ENCODE results near the gene RARRES1. TPM values are rescaled to one million over a fixed set of nuclear protein-coding genes. Genes with fewer than 3 reads are reported as not detected.
"Not testable (repeated sequence)": the region's sequence is repeated elsewhere in the genome, so short reads cannot be mapped to it uniquely, and the experiment has no call there.

The RARRES1 gene
- total RNA-seq, 1 donor from 2014 or later = 0.95 TPM

DNA sequence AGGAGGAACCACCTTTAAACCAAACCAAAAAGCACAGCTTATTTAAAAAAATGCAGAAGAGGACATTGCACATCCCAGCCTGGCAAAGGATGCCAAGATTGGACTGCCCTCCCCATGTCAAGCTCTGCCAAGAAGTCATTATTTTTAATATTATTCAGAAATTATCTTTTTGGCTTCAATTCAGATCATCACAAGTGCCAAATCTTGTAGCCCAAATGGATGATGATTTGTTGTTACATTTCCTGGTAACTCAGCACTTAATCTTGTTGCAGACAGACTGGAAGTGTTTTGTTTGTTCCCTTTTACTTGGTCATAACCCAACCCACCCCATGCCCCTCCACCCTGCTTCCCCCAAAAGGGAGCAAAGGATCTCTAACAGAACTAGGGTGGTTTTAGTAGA is 31.7 kb downstream of the RARRES1 start:
- Mint-ChIP-seq H3K27me3 (ENCODE audit: low read depth) (no peaks in the 10 kb centered on the region), H3K36me3 (ENCODE audit: low read depth) (peaks cover 2% of the 10 kb centered on the region), H3K4me1 (ENCODE audit: low read depth) (peaks cover 34% of the 10 kb centered on the region), H3K4me3 (ENCODE audit: unreplicated experiment) (no peak overlapping the region), H3K27ac (ENCODE audit: unreplicated experiment) (peak overlapping the region; percentile 3), H3K9me3 (ENCODE audit: low read depth) (no peaks in the 10 kb centered on the region)
- TF ChIP-seq, protein P1, sequence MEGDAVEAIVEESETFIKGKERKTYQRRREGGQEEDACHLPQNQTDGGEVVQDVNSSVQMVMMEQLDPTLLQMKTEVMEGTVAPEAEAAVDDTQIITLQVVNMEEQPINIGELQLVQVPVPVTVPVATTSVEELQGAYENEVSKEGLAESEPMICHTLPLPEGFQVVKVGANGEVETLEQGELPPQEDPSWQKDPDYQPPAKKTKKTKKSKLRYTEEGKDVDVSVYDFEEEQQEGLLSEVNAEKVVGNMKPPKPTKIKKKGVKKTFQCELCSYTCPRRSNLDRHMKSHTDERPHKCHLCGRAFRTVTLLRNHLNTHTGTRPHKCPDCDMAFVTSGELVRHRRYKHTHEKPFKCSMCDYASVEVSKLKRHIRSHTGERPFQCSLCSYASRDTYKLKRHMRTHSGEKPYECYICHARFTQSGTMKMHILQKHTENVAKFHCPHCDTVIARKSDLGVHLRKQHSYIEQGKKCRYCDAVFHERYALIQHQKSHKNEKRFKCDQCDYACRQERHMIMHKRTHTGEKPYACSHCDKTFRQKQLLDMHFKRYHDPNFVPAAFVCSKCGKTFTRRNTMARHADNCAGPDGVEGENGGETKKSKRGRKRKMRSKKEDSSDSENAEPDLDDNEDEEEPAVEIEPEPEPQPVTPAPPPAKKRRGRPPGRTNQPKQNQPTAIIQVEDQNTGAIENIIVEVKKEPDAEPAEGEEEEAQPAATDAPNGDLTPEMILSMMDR (IDR thresholded peaks at IDR 0.05) = no peak
- no peak for DNase-seq (ENCODE audit: low spot score)

DNA sequence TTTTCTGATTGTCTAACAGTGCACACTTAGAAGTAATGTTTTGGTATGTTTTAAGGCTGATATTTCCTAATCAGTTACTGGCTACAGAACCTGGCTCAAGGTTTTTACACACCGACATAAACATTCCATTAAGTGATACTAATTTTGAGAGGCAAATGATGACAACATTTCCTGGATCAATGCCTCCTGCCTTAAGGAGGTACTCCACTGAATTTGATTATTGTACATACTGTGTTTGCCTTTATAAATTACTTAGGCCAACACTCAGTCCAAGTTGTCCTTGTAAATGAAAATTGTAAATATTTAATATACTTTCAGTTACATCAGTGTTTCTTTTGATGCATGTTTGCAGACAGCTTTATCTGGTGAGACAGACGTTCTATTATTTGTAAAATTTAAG is 35.6 kb downstream of the RARRES1 start:
- Mint-ChIP-seq H3K4me3 (ENCODE audit: unreplicated experiment) (no peak overlapping the region), H3K9me3 (ENCODE audit: low read depth) (no peaks in the 10 kb centered on the region)
- TF ChIP-seq, protein P1 (IDR thresholded peaks at IDR 0.05) = no peak

DNA sequence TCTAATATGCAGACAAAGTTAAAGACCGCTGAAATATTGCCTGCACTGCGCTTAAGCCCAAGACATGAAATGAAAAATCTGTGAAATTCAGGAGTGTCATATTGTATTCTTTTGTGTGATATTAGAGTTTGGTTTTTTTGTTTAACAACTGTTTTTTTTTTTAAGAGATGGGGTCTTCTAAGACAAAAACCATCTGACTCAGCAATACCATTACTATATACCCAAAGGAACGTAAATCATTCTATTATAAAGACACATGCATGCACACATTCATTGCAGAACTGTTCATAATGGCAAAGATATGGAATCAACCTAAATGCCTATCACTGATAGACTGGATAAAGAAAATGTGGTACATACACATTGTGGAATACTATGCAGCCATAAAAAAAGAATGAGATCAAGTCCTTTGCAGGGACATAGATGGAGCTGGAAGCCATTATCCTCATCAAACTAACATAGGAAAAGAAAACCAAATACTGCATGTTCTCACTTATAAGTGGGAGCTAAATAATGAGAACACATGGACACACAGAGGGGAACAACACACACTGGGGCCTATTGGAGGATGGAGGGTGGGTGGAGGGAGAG is 38.3 kb downstream of the RARRES1 start:
- not testable (repeated sequence) for H3K4me1 Mint-ChIP-seq (ENCODE audit: low read depth); H3K4me3 Mint-ChIP-seq (ENCODE audit: unreplicated experiment); DNase-seq (ENCODE audit: low spot score); H3K9me3 Mint-ChIP-seq (ENCODE audit: low read depth); H3K27ac Mint-ChIP-seq (ENCODE audit: unreplicated experiment); H3K27me3 Mint-ChIP-seq (ENCODE audit: low read depth)
- H3K36me3 Mint-ChIP-seq (ENCODE audit: low read depth) = peaks cover 16% of the 10 kb centered on the region

More for the DNA sequence above, 35.6 kb downstream of the RARRES1 start:
- H3K4me1 Mint-ChIP-seq (ENCODE audit: low read depth) = peaks cover 9% of the 10 kb centered on the region
- DNase-seq (ENCODE audit: low spot score) = no peak
- no peak overlapping the region for H3K27ac Mint-ChIP-seq (ENCODE audit: unreplicated experiment)
- peaks cover 7% of the 10 kb centered on the region for H3K36me3 Mint-ChIP-seq (ENCODE audit: low read depth)
- H3K27me3 Mint-ChIP-seq (ENCODE audit: low read depth) = no peaks in the 10 kb centered on the region

DNA sequence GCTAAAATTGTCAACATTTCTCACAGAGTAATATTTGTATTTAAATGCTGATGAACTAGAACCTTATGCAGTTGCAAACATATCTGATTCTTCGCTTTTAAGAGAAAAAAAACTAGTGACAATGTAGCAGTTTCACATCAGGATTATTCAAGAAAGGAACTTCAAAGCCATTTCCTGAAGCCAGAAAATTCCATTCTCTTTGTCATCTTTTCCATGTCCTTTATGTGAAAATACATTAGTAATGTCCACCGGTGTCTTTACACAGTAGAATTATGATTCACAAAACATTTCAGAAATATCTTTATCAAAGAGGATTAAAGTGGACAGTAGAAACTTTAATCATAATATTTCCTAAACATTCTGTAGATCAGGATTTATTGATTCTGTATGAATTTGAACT is 47.1 kb downstream of the RARRES1 start:
- Mint-ChIP-seq H3K9me3 (ENCODE audit: low read depth) (no peaks in the 10 kb centered on the region), H3K27me3 (ENCODE audit: low read depth) (no peaks in the 10 kb centered on the region), H3K4me1 (ENCODE audit: low read depth) (no peaks in the 10 kb centered on the region), H3K36me3 (ENCODE audit: low read depth) (peaks cover 8% of the 10 kb centered on the region), H3K27ac (ENCODE audit: unreplicated experiment) (no peak overlapping the region), H3K4me3 (ENCODE audit: unreplicated experiment) (no peak overlapping the region)
- no peak for DNase-seq (ENCODE audit: low spot score)
- TF ChIP-seq, protein P1 (IDR thresholded peaks at IDR 0.05) = no peak

DNA sequence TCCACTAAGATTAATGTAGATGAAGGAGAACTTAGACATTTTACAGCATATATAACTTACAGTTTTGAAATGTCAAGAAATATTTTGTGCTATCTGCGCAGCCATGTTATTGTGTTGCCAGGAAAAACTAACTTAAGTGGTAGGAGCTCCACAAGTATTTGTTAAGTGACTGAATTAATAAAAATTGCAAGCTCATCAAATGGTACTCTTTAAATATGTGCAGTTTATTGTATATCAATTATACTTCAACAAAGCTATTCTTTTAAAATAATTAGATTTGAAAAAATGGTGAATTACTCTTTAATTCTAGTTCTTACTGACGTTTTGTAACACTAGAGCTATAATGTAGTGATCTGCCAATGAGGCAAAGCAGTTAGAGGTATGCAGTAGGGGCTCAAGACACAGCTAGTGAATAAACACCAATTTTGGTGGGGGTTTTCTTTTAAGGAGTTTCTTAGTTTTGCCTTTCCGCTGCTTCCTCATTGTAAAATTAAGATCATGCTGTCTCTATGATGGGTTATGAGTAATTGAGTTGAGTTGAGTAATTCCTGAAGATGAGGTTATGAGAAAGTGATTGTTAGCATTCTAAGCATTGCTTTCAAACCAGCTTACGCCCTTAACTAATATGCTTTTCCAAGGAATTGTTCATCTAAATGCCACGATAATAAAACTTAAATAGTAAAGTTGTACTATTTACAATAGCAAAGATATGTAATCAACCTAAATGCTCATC is 48.9 kb downstream of the RARRES1 start:
- no peak for DNase-seq (ENCODE audit: low spot score)
- H3K4me1 Mint-ChIP-seq (ENCODE audit: low read depth) = no peaks in the 10 kb centered on the region
- H3K36me3 Mint-ChIP-seq (ENCODE audit: low read depth) = peaks cover 5% of the 10 kb centered on the region
- no peak overlapping the region for H3K4me3 Mint-ChIP-seq (ENCODE audit: unreplicated experiment)
- H3K27ac Mint-ChIP-seq (ENCODE audit: unreplicated experiment) = no peak overlapping the region
- H3K9me3 Mint-ChIP-seq (ENCODE audit: low read depth) = no peaks in the 10 kb centered on the region
- TF ChIP-seq, protein P1 (IDR thresholded peaks at IDR 0.05) = no peak
- H3K27me3 Mint-ChIP-seq (ENCODE audit: low read depth) = no peaks in the 10 kb centered on the region

All from chondrocyte (in vitro differentiated cells).